Ovary (tissue), 9 donors: ENCODE data around the gene FLYWCH1. TPM values are rescaled to one million over a fixed set of nuclear protein-coding genes. Genes with fewer than 3 reads are reported as not detected.
A peak's percentile ranks its signal among the peaks of the same experiment; 100 is the strongest.

Source experiments
- DNase-seq, 5 donors: peaks; one replicate each; pipeline ENCODE4 v3.0.0-alpha.2; 2019 to 2020
- H3K27ac ChIP-seq, 2 donors: fragments of 200-600 bp; one replicate each; pipeline versions ENCODE4 v1.5.1 to v1.8.0; 2019 to 2022
- H3K27me3 ChIP-seq: fragments of 200-600 bp; one replicate; pipeline ENCODE4 v1.8.0; 2022
- H3K36me3 ChIP-seq: fragments of 200-600 bp; sonication (generic); one replicate; pipeline ENCODE4 v1.5.1; 2019
- H3K4me1 ChIP-seq: one replicate; pipeline ENCODE4 v1.8.1; 2013; ENCODE audit warnings: mild to moderate bottlenecking, moderate library complexity; ENCODE audit not compliant: insufficient read depth
- H3K4me3 ChIP-seq: fragments of 200-600 bp; sonication (generic); one replicate; pipeline ENCODE4 v1.5.1; 2017
- H3K9me3 ChIP-seq, 2 donors: fragments of 200-600 bp in 1 of 2; sonication (generic) in 1 of 2; one replicate each; pipeline versions ENCODE4 v1.5.1 to v1.8.1; 2013 to 2019; ENCODE audit warnings: mild to moderate bottlenecking in 1 of 2, moderate library complexity in 1 of 2
- EP300 ChIP-seq: sonication (generic); formaldehyde crosslinking; IDR thresholded peaks from one replicate; pipeline ENCODE4 v1.6.1; 2017; ENCODE audit warnings: antibody characterized with exemption
- POLR2A ChIP-seq: fragments of 450-650 bp; IDR thresholded peaks from one replicate; pipeline ENCODE4 v1.6.1; 2017; ENCODE audit warnings: antibody characterized with exemption, mild to moderate bottlenecking, moderate library complexity
- WGBS, 3 donors: extraction: QIAGEN DNeasy Blood & Tissue Kit in 1 of 3; methylation state at CpG; one replicate each; pipeline versions ENCODE4 v1.1.5 to v1.1.7; 2013 to 2017; 5-methylcytosine and 5-hydroxymethylcytosine counted together
- intact Hi-C, 4 donors: fragments of 100-400 bp; cut with DNase I; formaldehyde crosslinking; loops; one replicate each; pipeline versions ENCODE4 v1.11.0 to v1.15.1; 2022 to 2023
- polyA plus RNA-seq, 2 donors: library from polyadenylated mRNA; stranded (reverse); fragments of 200-250 nt in 1 of 2; fragments of 350-450 nt in 1 of 2; fragmentation: Illumina TruSeq in 1 of 2; extraction: RNeasy Lipid Tissue Mini Kit (QIAGEN cat#74804) in 1 of 2; gene quantifications; one replicate each; pipeline ENCODE4 v1.2.3, GENCODE V29; 2013 to 2014
- total RNA-seq, 7 donors: library from RNA; depleted of rRNA in 2 of 7; stranded (reverse); fragments of >200 nt in 2 of 7; fragmentation: NEBNext Ultra II Directional in 3 of 7; extraction: Animal tissue kit (Norgen Biotek cat#: 25700) in 3 of 7; gene quantifications; one replicate each; pipeline versions ENCODE4 v1.1.0 to v1.2.4, GENCODE V29; 2016 to 2023
- TF ChIP-seq, protein P1 (sequence below), 3 donors: fragments of 450-650 bp in 2 of 3; fragments of 200-600 bp in 1 of 3; IDR thresholded peaks; one replicate each; pipeline versions ENCODE4 v1.5.1 to v1.8.0; 2016 to 2022; ENCODE audit warnings: antibody characterized with exemption in 3 of 3, mild to moderate bottlenecking in 1 of 3
- donor health status: DM: no; HTN: no; CAD: no; lungs with moderate emphysema.
- donor health status: DM: no; HTN: no; CAD: no.
- donor health status: Bipolar disorder and iron deficiency.
- donor health status: DM: yes; HTN: yes; CAD: no.
- donor health status: DM: no; HTN: no; CAD: no.
- donor health status: DM: yes; HTN: yes; CAD: no.

The FLYWCH1 gene
- total and polyA plus RNA-seq, 9 donors = 2.2 to 66.9 (median 39.0) TPM

DNA sequence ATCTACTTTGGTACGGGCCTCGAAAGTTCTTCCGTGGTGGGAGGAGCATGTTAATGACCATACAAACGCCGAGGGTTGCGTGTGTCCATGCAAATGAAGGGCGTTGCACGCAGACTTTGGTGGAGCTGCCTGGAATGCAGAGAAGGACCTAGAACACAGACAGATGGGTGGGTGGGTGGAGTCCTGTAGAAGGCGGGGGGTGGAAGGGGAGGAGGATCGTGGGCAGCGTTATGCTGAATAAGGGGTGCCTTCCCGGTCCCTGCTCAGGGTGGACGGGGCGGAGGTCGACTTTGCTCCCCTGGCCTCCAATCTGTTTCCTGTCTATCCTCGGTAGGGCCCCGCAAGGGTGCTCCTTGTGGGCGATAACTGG, 56.6 kb downstream of the FLYWCH1 start:
- Histone ChIP-seq H3K4me1 (peaks cover 13% of the 10 kb centered on the region), H3K4me3 (no peak overlapping the region), H3K27ac (no peak overlapping the region), H3K27me3 (peaks cover 16% of the 10 kb centered on the region), H3K9me3 (no peaks in the 10 kb centered on the region), H3K36me3 (no peaks in the 10 kb centered on the region)
- DNase-seq = no peak
- intact Hi-C loops = no loop called here
- WGBS, 3 donors = 10 to 14% (median 14%) methylated on average over 18 of the region's 18 CpGs
- no peak for TF ChIP-seq EP300
- TF ChIP-seq POLR2A = no peak
- TF ChIP-seq, protein P1, sequence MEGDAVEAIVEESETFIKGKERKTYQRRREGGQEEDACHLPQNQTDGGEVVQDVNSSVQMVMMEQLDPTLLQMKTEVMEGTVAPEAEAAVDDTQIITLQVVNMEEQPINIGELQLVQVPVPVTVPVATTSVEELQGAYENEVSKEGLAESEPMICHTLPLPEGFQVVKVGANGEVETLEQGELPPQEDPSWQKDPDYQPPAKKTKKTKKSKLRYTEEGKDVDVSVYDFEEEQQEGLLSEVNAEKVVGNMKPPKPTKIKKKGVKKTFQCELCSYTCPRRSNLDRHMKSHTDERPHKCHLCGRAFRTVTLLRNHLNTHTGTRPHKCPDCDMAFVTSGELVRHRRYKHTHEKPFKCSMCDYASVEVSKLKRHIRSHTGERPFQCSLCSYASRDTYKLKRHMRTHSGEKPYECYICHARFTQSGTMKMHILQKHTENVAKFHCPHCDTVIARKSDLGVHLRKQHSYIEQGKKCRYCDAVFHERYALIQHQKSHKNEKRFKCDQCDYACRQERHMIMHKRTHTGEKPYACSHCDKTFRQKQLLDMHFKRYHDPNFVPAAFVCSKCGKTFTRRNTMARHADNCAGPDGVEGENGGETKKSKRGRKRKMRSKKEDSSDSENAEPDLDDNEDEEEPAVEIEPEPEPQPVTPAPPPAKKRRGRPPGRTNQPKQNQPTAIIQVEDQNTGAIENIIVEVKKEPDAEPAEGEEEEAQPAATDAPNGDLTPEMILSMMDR (IDR thresholded peaks at IDR 0.05) = no peak

- Histone ChIP-seq H3K27ac (no peak within 1 kb of the TSS), H3K4me1 (peaks cover 10% of the 10 kb centered on the region)
- intact Hi-C loops = no loop called here
These were observed 57.2 kb downstream of the FLYWCH1 start, which contains the start of gene PAQR4 for GRCh38 chr16:2968738-2969544. Gene PAQR4 (plus strand): TSS chr16:2969348. CDS start chr16:2969675, 327 bp downstream.

GRCh38 chr16:2969545-2970521, 58.1 kb downstream of the FLYWCH1 start:
- TF ChIP-seq, protein P1 (IDR thresholded peaks at IDR 0.05) = no peak
- TF ChIP-seq POLR2A (no peak), EP300 (no peak)
- intact Hi-C loops = no loop called here
- H3K27ac ChIP-seq = no peak overlapping the region
- H3K9me3 ChIP-seq = no peaks in the 10 kb centered on the region
- H3K36me3 ChIP-seq = no peaks in the 10 kb centered on the region
- peaks cover 8% of the 10 kb centered on the region for H3K4me1 ChIP-seq
- H3K4me3 ChIP-seq = peak overlapping the region; percentile 40
- WGBS, 3 donors = 3 to 8% (median 3%) methylated on average over 19 to 83 of the region's 83 CpGs
- H3K27me3 ChIP-seq = peaks cover 7% of the 10 kb centered on the region
- peak in 1 of 5 donors; percentile 19 for DNase-seq

More at GRCh38 chr16:2968738-2969544, 57.2 kb downstream of the FLYWCH1 start, which contains the start of gene PAQR4:
- H3K27me3 ChIP-seq = peaks cover 14% of the 10 kb centered on the region
- TF ChIP-seq POLR2A (no peak), EP300 (no peak)
- TF ChIP-seq, protein P1 (IDR thresholded peaks at IDR 0.05) = no peak
- no peaks in the 10 kb centered on the region for H3K9me3 ChIP-seq
- DNase-seq = peak; percentile 59 to 86 (median 75)
- H3K36me3 ChIP-seq = no peaks in the 10 kb centered on the region
- peak within 1 kb of the TSS; percentile 40 for H3K4me3 ChIP-seq
- WGBS, 3 donors = 0 to 1% (median 1%) methylated on average over 61 to 98 of the region's 98 CpGs

DNA sequence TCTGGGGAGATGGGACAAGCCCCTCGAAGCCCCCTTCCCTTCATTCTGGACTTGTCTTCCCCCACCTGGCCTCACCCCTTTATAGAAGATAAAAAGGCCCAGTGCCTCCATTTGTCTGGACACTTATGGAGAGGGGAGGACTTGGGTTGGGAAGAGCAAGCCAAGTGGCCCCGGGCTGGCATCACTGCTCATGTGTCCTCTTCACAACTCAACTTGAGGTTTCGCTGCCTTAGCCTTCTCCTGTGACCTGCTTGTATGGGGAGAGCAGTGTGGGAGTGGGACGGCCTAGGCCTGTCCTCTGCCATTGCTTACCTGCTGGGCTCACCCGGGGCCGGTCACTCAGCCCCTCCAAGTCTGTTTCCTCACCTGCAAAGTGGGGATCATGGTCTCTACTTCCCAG, 58.8 kb downstream of the FLYWCH1 start:
- no peak overlapping the region for H3K4me3 ChIP-seq

More for the DNA sequence above, 58.8 kb downstream of the FLYWCH1 start:
- TF ChIP-seq POLR2A = no peak
- TF ChIP-seq, protein P1 (IDR thresholded peaks at IDR 0.05) = no peak
- no peak for TF ChIP-seq EP300
- no peak for DNase-seq
- whole genome bisulfite sequencing, 3 donors = 81 to 85% (median 82%) methylated on average over 6 of the region's 6 CpGs
- no peaks in the 10 kb centered on the region for H3K36me3 ChIP-seq
- peaks cover 6% of the 10 kb centered on the region for H3K27me3 ChIP-seq
- intact Hi-C loops = no loop called here
- H3K27ac ChIP-seq = no peak overlapping the region
- H3K9me3 ChIP-seq = no peaks in the 10 kb centered on the region
- peaks cover 8% of the 10 kb centered on the region for H3K4me1 ChIP-seq
